NCI-H748 (cell line): ENCODE results near the gene CIAO2B.
"Not testable (repeated sequence)": the region's sequence is repeated elsewhere in the genome, so short reads cannot be mapped to it uniquely, and the experiment has no call there.

Source experiments
- DNase-seq: peaks from one replicate; lab custom pipeline; 2025; ENCODE audit not compliant: unreplicated experiment; lab: John Stamatoyannopoulos, UW

The CIAO2B gene

DNA sequence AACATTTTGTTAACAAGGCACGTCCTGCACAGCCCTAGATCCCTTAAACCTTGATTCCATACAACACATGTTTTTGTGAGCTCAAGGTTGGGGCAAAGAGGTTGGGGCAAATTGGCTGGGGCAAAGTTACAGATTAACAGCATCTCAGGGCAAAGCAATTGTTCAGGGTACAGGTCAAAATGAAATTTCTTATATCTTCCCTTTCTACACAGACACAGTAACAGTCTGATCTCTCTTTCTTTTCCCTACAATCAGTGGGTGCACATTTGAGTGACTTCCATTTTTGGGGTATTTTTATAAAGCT, 21.9 kb upstream of the CIAO2B start:
- not testable (repeated sequence) for DNase-seq

DNA sequence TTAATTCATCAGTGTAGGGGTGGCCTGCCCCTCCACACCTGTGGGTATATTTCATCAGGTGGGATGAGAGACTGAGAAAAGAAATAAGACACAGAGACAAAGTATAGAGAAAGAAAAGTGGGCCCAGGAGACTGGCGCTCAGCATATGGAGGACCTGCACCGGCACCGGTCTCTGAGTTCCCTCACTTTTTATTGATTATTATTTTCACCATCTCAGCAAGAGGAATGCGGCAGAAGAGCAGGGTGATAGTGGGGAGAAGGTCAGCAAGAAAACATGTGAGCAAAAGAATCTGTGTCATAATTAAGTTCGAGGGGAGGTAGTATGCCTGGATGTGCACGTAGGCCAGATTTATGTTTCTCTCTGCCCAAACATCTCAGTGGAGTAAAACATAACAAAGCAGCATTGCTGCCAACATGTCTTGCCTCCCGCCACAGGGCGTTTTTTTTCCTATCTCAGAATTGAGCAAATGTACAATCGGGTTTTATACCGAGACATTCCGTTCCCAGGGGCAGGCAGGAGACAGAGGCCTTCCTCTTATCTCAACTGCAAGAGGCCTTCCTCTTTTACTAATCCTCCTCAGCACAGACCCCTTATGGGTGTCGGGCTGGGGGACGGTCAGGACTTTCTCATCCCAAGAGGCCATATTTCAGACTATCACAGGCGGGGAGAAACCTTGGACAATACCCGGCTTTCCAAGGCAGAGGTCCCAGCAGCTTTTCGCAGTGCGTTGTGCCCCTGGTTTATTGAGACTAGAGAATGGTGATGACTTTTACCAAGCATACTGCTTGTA, 21.4 kb upstream of the CIAO2B start:
- DNase-seq = not testable (repeated sequence)

DNA sequence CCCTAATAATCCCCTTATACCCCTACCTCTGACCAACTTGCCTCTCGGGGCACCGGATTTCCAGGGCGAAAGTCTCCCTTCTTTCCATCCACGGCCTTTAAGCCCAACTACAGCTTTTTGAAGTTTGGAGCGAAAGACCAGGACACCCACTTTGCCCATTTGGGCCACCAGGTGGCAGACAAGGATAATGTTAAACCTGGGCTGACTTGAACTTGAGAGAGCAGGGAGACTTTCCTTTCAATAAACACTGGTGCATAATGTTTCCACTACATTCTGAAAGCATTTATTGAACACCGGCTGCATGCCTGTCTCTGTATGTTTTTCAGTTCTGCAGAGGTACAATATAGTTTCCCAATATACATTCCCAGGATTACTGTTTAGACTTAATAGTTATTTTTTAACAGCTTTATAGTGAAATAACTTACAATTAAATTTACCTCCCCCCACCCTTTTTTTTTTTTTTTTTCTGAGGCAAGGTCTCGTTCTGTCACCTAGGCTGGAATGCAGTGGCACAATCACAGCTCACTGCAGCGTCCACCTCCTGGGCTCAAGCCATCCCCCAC, 20.0 kb upstream of the CIAO2B start:
- peak; percentile 54 for DNase-seq

- DNase-seq = no peak
Observed at GRCh38 chr16:66953462-66954096, 19.4 kb upstream of the CIAO2B start.

- DNase-seq = no peak
Observed at GRCh38 chr16:66952430-66953110, 18.4 kb upstream of the CIAO2B start.

GRCh38 chr16:66950971-66951790, 17.0 kb upstream of the CIAO2B start:
- DNase-seq = no peak

GRCh38 chr16:66950437-66950836, 16.2 kb upstream of the CIAO2B start:
- DNase-seq = no peak

DNA sequence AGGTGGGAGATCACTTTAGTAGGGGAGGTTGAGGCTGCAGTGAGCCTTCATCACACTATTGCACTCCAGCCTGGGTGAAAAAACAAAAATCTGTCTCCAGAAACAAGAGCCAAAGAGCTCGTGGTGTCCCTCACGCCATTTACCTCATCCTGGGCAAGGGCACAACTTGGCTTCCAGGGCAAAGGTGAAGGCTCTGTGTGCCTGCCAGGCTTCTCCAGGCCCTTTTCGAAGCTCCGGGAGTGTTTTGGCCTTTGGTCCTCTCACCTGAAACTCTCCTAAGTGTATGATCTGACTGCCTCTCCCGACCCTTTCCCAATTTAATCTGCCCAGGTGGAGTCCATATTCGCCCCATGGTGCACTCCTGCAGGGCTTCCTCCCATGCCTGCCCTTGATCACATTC, 15.3 kb upstream of the CIAO2B start:
- DNase-seq = no peak

GRCh38 chr16:66948837-66949225, 14.6 kb upstream of the CIAO2B start:
- no peak for DNase-seq

DNA sequence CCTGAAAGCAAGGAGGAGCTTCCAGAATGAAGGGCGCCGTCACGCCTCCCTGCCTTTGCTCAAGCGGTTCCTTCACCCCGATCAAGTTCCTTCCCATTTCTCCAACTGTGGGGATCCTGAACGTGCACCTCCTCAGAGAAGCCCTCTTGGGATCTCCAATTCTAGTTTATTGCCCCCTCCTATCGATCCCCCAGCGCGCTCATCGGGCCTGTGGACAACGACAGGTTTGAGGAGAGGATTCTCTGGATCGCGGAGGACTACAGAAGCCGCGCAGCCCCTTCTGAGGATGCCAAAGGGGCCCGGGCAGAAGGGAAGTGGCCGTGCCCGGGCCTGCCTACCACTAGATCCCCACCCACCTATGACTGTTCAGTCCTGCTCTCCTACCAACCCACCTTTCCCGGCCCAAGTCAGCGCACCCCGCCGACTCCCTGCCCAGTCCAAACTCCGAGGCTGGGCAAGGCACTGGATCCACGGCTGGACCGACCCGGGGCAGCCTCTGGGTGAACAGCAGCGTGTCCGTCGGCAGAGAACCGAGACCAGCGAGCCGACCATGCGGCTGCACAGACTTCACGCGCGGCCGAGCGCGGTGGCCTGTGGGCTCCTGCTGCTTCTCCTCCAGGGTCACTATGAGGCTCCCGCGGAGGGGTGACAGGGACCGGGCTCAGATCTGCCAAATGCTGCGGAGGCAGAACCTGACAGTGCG, 14.1 kb upstream of the CIAO2B start:
- peak; percentile 31 for DNase-seq

GRCh38 chr16:66947302-66948065, 13.3 kb upstream of the CIAO2B start:
- DNase-seq = peak; percentile 66

GRCh38 chr16:66946974-66947301, 12.7 kb upstream of the CIAO2B start:
- no peak for DNase-seq

GRCh38 chr16:66946541-66946940, 12.3 kb upstream of the CIAO2B start:
- no peak for DNase-seq

DNA sequence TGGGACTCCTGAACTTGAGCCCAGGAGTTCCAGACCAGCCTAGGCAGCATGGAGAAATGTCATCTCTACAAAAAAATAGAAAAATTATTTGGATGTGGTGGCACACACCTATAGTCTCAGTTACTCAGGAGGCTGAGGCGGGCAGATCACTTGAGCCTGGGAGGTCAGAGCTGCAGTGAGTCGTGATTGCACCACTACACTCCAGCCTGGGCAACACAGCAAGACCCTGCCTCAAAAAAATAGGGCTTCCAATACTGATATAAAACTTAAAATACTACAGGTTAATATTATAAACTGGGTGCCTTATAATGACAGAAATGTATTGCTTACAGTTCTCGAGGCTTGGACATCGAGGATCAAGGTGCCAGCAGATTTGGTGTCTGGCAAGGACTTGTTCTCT, 11.7 kb upstream of the CIAO2B start:
- no peak for DNase-seq

DNA sequence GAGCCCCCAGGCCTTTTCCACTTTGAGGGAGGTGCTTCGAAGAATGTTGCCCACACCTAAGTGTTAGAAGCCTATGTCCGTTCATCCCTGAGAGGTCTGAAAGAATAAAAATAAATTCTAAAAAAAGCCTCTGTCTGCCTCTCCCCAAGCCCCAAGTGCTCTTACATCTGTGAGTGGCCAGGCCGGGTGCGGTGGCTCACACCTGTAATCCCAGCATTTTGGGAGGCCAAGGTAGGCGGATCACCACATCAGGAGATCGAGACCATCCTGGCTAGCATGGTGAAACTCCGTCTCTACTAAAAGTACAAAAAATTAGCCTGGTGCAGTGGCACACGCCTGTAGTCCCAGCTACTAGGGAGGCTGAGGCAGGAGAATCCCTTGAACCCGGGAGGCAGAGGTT, 10.8 kb upstream of the CIAO2B start:
- DNase-seq = not testable (repeated sequence)

DNA sequence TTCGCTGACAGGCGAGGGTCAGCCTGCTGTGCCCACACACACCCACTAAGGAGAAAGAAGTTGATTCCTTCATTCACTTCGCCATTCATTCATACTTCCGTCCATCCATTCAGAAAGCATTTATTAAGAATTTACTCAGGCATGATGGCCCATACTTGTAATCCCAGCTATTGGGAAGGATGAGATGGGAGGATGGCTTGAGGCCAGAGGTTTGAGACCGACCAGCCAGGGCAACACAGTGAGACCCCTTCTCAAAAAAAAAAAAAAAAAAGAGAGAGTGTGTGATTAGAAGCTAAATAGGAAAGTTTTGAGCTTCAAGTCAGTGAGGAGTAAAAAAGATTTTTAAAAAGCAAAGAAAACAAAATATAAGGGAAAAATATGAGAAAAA, 9.8 kb upstream of the CIAO2B start:
- DNase-seq = no peak

DNA sequence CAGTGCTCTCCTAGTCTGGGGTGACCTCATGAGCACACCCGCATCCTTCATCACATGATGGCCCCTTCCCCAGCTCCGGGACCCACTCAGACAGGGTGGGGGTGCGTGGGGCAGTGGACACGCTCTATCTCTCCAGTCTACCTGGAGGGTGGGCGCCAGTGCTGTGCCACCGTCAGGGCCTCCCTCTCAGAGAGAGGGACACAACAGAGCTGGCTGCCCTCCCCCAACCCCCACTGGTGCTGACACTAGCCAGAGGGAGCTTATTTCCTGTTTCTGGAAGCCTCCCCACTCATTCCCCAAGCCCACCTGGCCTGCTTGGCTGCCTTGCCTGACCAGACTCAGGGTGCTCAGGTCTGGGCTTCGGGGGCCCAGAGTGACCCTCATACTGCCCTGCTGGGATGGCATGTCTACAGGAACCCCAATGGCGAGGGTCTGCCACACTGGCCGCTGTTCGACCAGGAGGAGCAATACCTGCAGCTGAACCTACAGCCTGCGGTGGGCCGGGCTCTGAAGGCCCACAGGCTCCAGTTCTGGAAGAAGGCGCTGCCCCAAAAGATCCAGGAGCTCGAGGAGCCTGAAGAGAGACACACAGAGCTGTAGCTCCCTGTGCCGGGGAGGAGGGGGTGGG, 9.3 kb upstream of the CIAO2B start:
- DNase-seq = no peak

- DNase-seq = no peak
Observed at GRCh38 chr16:66942981-66943380, 8.8 kb upstream of the CIAO2B start.

GRCh38 chr16:66940236-66940635, 6.0 kb upstream of the CIAO2B start:
- DNase-seq = no peak

DNA sequence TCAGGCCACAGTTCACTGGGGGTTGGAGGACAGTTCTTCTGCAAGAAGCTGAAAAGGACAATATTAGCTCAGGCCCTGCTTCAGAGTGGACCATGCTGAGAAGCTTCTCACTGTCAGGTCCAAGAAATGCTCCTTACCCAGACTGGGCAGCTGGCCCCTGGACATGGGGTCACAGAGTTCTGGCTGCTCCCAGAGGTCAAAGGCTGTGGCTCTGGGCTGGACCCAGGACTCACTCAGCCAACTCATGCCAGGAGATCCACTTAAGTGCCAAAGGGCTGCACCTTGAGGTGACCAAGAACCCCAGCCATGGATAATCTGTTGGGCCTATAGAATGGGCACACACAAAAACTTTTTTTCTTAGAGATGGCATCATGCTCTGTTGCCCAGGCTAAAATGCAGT, 5.2 kb upstream of the CIAO2B start:
- DNase-seq = no peak
